Prostate gland (tissue), 2 donors: ENCODE results near the gene ALG6.

Experiments
- CTCF ChIP-seq, 4 experiments: fragments of 200-600 bp in 2 of 4; fragments of 450-650 bp in 2 of 4; sonication (generic) in 2 of 4; IDR thresholded peaks; 1 replicate in 3 of 4; 2 replicates in 1 of 4; pipeline ENCODE4 v1.5.1; 2016 to 2019; ENCODE audit warnings: antibody characterized with exemption in 4 of 4, mild to moderate bottlenecking in 2 of 4, moderate library complexity in 2 of 4
- POLR2A ChIP-seq: fragments of 450-650 bp; IDR thresholded peaks from one replicate; pipeline ENCODE4 v1.6.1; 2016; ENCODE audit warnings: antibody characterized with exemption, mild to moderate bottlenecking

GRCh38 chr1:63326106-63326472 is 41.3 kb upstream of the ALG6 start:
- TF ChIP-seq CTCF (IDR thresholded peaks at IDR 0.05) (no peak), POLR2A (no peak)
